Measurements from ENCODE around the gene STK40.

GRCh38 chr1:36346741-36347370 is 38.9 kb downstream of the STK40 start:
- TF ChIP-seq CTCF (IDR thresholded peaks at IDR 0.05) (no peak), POLR2A (IDR thresholded peaks at IDR 0.05) (no peak)
